Renal cortex interstitium (tissue), 11 donors: Measurements from ENCODE around the gene DAZL. TPM values are rescaled to one million over a fixed set of nuclear protein-coding genes. Genes with fewer than 3 reads are reported as not detected.

Experiments
- DNase-seq, 11 donors: peaks; one replicate each; pipeline ENCODE4 v3.0.0-alpha.2; 2013; ENCODE audit warnings: low read depth in 9 of 11, low spot score in 4 of 11; ENCODE audit errors: extremely low read depth in 1 of 11
- polyA plus RNA-seq, 3 donors: library from polyadenylated mRNA; unstranded; fragments of 120-200 nt; gene quantifications; one replicate each; pipeline ENCODE4 v1.2.1, GENCODE V29; 2013; ENCODE audit not compliant: insufficient read length in 3 of 3

Gene DAZL
- polyA plus RNA-seq, 3 donors, result not detected

DNA sequence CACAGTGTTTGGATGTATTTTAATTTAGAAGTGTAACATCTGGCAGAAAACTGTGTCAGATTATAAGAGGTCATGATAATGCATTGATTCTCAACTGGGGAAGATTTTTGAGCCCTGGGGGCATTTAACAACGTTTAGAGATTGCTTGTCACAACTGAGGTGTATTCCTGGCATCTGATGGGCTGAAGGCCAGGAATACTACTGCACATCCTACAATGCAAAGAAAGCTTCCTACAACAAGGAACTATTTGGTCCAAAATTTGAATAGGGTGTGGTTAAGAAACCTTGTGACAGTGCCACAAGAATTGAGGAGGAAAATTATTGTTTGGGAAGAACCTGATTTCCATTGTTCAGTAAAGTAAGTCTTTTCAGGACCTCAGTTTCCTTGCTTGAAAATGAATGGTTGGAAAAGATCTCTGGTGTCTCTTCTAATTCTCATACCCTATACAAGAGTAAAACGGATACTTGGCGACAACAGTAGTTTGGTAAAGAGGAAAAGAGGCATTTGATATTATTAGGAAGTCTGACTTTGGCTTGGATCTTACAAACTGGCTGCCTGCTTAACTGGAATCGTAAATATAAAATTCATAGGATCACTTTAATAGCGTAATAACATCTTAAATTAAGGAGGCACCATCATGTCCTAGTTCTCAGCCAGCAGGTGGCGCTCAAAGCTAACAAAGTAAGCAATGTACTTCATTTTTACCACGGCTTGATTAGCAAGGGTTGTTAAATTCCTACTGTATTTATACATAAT is 4.3 kb downstream of the DAZL start:
- peak; percentile 53 to 79 (median 66) for DNase-seq

DNA sequence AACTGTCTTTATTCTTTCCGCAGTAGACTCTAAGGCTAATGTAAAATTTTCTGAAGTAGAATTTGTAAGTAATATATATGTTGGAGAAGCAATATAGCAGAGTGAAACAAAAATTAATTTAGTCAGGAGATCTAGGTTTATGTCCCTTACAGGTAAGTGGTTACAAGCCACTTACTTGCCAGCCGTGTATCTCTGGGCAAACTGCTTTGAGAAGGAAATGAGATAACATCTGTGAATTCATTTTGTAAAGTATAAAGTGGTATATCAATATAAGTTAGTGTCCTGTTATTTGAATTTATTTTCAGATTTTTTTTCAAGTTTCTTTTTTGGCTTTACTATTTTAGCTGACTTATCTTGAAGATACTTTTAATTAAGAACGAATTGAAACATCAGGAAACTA is 5.5 kb downstream of the DAZL start:
- DNase-seq, result no peak

DNA sequence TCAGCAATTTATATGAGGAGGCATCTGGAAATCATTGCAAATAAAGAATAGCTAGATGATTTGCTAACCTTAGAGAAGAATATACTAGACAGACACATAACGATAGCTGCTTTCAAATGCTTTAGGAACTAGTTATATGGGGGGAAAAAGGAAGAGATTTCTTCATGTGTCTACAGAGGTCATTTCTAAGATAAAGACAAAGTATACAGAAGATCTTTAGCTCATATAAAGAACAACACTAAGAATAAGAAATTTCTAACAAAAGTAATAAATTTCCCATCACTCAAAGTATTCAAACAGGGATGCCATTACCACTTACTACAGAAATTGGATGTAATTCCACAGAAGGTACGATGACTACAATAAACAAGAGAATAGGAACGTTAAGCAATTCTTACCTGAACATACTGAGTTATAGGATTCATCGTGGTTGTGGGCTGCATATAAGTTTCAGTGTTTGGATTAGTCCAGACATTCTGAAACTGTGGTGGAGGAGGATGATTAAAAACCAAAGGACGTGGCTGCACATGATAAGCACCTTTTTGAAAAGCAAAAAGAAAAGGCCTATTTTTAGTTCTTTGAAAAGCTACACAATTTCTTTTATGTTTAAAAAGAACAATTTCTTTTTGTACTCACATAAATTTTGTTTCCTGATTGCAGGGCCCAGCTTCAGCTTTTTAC is 8.7 kb downstream of the DAZL start:
- no peak for DNase-seq

DNA sequence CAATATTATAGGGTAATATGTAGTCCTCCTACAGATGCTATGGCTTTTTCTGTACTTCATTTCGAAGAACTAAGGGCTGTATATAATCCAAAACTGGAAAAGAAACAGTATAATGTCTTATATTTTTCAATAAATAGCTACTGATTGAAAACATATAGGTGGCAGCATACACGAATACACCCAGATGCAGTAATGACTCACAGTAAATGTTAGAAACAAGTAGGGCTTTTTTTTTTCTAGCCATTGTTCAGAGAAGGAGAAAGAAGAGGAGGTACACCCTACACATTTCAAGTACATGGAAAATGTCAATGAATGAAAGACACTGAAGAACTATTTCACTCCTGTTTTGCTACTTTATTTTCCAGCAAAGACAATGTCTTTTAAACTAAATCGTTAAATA is 9.4 kb downstream of the DAZL start:
- DNase-seq, result no peak

DNA sequence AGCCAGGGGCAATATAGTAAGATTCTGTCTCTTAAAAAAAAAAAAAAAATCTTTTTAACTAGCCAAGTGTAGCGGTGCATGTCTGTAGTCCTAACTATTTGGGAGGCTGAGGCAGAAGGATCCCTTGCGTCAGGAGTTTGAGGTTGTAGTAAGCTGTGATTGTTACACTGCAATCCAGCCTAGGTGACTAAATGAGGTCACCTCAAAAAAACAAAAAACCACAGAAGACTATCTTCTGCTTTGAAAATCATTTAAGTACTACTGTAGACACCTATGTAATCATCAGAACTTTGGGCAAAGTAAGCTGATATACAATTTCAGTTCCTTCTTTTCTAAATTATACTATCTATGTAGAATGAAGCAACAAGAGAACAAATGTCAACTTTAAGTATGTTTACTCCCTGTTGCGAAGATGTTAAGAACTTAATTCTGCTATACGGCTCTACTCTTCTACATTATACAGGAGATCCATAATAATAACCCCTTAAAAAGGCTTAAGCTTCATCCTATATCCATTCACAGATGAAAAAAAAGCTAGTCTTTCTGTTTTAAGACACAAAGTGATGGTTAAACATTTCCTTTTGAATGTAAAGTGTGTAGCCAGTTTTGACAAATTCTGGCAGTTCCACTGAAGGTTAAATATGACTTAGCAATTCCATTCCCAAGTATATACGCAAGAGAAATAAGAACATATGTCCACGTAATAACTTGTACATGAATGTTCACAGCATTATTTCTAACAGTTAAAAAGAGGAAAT is 15.2 kb downstream of the DAZL start:
- no peak for DNase-seq

DNA sequence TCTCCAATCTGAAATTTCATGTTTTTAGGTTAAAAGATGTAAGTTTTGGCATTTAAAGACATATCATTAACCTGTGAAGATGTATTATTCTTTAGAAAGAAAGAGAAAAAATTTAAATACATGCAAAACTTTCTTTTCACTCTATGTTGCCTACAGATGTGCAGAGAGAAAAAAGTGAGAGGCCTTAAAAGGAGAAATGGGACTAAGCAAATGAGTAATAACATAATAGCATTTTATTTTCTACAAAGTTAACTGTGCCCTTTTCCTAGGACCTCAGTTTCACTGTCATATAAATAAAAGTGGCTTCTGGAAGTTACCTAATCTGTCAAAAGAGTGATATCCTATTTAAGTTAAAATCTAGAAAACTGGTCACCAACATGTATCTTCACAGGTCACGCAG is 16.1 kb downstream of the DAZL start:
- DNase-seq, result no peak

DNA sequence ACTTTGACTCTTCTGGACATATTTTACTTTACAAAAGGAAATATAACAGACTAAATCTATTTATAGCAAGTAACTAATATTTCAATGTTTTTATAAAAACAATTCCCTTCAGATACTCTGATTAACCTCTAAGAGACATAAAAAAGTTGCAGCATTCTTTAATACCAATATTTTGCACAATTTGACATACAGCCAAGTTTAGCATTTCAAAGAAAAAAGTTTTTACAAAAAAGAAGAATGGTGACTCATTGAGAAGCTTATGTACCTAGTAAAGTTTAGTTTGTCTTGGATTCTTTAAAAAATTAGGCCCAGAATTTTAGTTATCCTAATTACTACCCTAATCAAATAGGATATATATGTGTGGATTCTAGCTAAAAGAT is 17.6 kb downstream of the DAZL start:
- DNase-seq, result no peak

DNA sequence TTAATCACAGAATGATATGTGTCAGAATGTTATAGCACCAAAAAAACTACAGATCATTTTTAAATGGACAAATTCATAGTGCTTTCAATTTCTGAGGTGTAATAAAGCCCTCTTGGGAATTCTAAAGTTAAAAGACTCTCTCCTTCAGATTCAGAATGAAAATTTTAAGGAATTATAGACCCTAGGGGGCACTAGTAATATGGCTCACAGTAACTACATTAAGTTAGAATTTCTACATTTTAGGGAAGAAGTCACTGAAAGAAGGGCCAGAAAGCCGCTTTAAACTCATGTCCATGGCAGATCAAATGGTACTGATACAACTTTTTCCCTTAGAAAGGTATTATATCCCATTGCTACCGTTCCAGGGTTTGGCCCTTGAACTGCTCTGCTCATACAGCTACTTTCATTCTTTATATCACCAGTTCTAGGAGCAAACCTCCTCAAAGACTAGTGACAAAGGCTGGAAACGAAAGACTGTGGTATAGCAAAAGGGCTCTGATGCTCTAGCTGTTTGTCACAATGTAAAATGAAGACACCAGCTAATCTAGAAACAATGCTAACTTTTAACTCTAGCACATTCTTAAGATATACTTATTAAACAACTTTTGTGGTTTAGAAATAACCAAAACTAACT is 18.1 kb downstream of the DAZL start:
- no peak for DNase-seq

DNA sequence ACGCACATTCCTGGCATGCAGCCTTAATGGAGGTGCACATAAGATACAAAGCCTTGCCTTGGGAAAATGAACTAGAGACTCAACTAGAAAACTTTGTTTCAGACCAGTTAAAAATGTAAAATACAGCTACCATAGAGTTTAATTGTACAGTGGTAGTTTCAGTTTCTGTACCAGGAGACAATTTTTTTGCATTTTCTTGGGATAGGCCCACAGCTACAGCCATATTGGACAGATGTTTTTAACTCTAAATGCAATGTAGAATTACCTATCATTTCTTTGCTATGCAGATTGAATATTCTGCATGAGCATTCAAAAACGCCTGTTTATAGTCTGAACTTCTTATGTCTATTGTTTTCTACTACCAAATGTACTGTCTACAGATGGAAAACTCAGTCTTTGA is 20.3 kb downstream of the DAZL start:
- no peak for DNase-seq

DNA sequence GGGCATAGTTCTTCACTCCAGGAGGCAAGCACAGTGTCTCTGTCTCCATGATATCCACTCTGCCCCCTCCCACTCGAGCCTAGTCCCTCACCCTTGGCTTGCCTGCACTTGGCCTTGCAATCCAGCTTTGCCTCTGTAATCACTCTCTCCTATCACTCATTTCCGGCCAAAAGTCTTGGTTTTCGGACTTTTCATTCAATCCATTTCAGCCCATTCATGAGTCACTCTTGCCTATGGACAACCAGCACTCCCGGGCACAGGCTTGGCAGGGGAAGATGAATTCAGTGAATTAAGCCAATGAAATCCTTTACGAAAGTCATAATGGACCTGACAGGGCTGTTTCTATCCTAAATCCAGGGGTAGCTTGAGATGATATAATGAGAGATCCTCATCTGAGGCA is 21.7 kb downstream of the DAZL start:
- no peak for DNase-seq

DNA sequence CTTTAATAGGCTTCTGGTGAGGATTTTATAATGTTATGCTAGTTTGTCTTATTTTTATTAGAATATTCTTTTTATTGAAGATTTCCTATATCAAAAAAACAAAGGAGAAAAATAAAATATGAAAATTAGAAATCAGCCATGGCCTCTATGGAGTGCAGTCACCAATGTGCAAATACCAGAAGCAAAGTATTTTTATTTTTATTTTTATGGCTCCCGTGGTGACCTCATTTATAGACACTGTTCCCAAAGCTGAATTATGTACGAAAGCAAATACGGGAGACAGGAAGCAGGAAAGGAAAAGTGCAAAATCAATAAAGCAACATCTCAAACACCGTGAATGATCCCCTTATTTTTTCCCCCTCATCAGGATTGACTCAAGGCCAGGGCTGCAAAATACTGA is 35.1 kb downstream of the DAZL start:
- DNase-seq, result no peak

DNA sequence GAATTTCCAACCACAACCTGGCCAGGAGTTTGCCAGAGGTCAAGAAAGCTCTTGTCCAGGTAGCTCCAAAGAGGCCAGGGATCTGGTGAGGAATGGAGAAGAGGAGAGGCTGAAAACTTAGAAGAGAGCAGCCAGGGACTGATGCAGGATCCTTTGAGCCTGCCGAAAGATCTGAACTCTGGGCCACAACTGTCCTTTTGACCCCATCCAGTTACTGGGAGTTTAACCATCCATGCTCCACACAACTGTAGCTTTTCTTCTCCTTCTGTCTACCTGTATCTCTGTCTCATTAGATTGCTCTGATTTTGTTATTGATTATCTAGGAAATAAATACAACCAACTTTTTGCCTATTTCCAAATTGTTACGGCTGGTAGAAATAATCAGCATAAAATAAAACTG is 36.7 kb downstream of the DAZL start:
- DNase-seq, result no peak

DNA sequence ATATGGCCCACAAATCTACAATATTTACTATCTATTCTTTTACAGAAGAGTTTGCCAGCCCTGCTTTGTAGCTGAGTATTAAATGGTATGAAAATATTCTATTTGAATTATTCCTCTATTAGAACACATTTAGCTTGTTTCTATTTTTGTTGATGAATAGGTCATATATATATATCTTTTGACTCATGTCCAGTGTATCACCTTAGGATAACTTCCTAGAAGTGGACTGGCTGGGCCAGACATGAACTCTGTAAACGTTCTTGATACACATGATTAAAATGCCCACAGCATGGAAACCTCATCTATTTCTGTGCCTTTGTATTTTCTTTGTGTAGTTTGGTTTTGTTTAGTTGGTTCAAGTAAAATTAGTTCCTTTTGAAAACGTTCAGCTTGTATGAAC is 37.1 kb downstream of the DAZL start:
- DNase-seq, result no peak

DNA sequence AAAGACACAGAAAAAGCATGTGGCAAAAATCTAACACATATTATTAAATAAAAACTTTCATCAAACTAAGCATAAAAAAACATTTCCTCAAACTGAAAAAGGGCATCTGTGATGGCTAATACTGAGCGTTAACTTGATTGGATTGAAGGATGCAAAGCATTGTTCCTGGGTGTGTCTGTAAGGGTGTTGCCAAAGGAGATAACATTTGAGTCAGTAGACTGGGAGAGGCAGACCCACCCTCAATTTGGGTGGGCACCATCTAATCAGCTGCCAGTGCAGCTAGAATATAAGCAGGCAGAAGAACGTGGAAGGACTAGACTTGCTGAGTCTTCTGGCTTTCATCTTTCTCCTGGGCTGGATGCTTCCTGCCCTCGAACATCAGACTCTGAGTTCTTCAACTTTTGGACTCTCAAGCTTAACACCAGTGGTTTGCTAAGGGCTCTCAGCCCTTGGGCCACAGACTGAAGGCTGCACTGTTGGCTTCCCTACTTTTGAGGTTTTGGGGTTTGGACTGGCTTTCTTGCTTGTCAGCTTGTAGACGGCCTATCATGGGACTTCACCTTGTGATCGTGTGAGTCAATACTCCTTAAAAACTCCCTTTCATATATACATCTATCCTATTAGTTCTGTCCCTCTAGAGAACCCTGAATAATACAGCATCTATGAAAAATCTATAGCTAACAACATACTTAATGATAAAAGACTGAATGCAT is 45.4 kb downstream of the DAZL start:
- no peak for DNase-seq

DNA sequence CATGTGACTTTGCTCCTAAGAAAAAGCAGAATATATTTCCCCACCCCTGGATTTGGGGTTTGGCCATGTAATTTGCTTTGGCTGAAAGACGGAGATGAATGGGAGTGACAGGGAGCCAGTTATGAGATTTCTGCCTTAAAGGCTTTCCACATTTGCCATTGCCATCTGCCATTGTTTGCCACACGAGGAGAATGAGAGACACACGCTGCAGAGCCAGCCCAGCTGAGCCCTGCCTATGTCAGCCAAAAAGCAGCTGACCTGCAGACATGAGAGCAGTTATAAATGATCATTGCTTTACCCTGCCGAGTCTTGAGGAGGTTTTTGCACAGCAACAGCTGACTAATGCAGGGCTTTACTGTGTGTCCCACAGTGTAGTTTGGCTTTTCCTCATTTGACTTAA is 51.1 kb downstream of the DAZL start:
- DNase-seq, result no peak

DNA sequence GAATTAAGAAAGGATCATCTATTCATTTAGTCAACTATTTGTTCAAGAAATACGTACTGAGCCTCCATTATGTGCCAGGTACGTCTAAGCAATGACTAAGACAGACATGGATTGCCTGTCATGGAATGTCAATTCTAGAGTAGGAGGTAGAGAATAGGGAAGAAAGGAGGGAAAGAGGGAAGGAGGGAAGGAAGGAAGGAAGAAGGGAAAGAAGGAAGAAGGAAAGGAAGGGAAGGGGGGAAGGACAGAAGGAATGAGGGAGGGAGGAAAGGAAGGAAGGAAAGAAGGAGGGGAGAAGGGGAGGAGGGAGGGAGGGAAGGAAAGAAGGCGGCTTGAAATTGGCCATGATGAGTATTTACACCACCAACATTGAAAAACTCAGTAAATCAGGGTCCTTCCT is 52.5 kb downstream of the DAZL start:
- DNase-seq, result no peak

DNA sequence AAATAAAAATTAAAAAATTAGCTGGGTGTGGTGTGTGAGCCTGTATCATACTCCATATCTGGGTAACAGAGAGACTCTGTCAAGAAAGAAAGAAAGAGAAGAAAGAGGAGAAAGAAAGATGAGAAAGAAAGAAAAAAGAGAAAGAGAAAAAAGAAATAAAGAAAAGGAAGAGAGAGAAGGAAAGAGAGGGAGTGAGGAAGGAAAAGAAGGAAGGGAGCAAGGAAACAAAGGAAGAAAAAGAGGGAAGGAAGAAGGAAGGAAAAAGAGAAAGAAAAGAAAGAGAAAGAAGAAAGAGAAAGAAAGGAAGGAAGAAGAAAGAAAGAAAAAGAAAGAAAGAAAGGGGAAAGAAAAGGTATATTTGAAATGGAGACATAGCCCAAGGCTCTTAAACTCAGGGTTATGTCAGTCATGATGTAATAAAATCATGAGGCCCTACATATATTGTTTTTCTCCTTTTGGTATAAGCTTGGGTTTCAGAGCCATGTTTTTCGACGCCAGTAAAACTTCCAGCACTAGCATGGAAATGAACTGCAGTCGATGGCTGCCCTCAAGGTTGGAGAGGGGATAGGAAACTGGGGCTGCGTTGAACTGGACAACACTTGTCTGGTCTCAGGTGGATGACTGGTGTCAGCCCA is 53.8 kb downstream of the DAZL start:
- no peak for DNase-seq

DNA sequence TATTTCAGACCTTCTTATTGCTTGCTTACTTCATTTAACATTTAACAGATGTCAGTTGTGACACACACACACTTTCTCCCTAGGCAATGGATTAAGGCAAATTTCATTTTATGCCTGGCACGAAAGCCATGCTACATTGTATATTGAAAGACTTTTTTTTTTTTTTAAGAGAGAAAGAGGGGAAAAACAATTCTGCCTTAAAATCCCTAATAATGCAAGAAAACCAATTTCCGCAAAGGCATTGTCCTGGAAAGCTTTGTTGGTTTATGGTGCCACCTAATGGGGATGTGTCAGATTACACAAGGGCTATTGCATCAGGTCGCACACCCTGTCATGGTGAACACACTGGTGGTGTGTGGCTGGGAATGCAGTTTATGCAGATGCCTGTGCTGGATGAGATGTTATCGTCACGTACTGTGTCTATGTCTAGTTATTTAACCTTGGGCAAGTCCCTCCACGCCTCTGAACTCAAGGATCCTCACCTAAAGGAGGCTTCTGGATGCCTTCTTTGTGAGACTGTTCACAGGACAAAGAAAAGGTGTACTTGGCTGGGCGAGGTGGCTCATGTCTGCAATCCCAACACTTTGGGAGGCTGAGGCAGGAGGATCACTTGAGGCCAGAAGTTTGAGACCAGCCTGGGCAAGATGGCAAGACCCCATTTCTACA is 54.4 kb downstream of the DAZL start:
- peak; percentile 53 to 83 (median 71) for DNase-seq
